SK-N-SH (cell line): ENCODE data around the gene PMEPA1. TPM values are rescaled to one million over a fixed set of nuclear protein-coding genes. Genes with fewer than 3 reads are reported as not detected.

Source experiments
- CTCF ChIA-PET: fragments of 300-600, 350-600 bp; formaldehyde crosslinking; extraction: SDS; loops from one replicate; lab custom pipeline; 2021; lab: Yijun Ruan, JAX
- POLR2A ChIA-PET: fragments of 350-600 bp; sonication (Branson Sonifier 250); formaldehyde crosslinking; extraction: SDS; loops from one replicate; lab custom pipeline; 2020; ENCODE audit warnings: antibody characterized with exemption, inconsistent platforms; lab: Yijun Ruan, JAX
- DNase-seq: peaks from one replicate; pipeline ENCODE4 v3.0.0; 2012
- H2AFZ ChIP-seq: fragments of 200-600 bp; sonication (generic); 2 replicates; pipeline ENCODE4 v1.8.1; 2016; ENCODE audit warnings: antibody characterized with exemption, mild to moderate bottlenecking, low read depth
- H3F3A ChIP-seq: fragments of 200-600 bp; sonication (generic); replicated peaks from 2 replicates; pipeline ENCODE3; 2016; ENCODE audit warnings: antibody characterized with exemption, mild to moderate bottlenecking; ENCODE audit not compliant: insufficient read depth
- H3K27ac ChIP-seq, 2 experiments: fragments of 200-500 bp in 1 of 2; fragments of 200-600 bp in 1 of 2; sonication (Bioruptor generic) in 1 of 2; sonication (generic), shearing (Covaris generic) in 1 of 2; 2 replicates each; pipeline versions ENCODE4 v1.5.1 to v1.6.1; 2014 to 2016; ENCODE audit warnings: low read depth in 2 of 2, inconsistent platforms in 1 of 2, low read length in 1 of 2, mild to moderate bottlenecking in 1 of 2, mixed read lengths in 1 of 2
- H3K27me3 ChIP-seq: fragments of 200-600 bp; sonication (generic), shearing (Covaris generic); 2 replicates; pipeline ENCODE4 v1.6.1; 2016; ENCODE audit warnings: mixed run types; ENCODE audit not compliant: insufficient read depth
- H3K36me3 ChIP-seq, 2 experiments: fragments of 200-500 bp in 1 of 2; fragments of 200-600 bp in 1 of 2; sonication (Bioruptor generic) in 1 of 2; sonication (generic) in 1 of 2; replicated peaks in 1 of 2; 2 replicates each; pipeline versions ENCODE3 to v1.5.1; 2014 to 2016; ENCODE audit warnings: low read length in 1 of 2, mild to moderate bottlenecking in 1 of 2; ENCODE audit not compliant: insufficient read depth in 2 of 2, control insufficient read depth in 1 of 2
- H3K4me1 ChIP-seq, 2 experiments: fragments of 200-500 bp in 1 of 2; fragments of 200-600 bp in 1 of 2; sonication (Bioruptor generic) in 1 of 2; sonication (generic), shearing (Covaris generic) in 1 of 2; 2 replicates each; pipeline versions ENCODE4 v1.5.1 to v1.6.1; 2014 to 2016; ENCODE audit warnings: low read depth in 1 of 2, low read length in 1 of 2, mixed run types in 1 of 2; ENCODE audit not compliant: insufficient read depth in 2 of 2, control insufficient read depth in 1 of 2
- H3K4me2 ChIP-seq: fragments of 200-600 bp; sonication (generic), shearing (Covaris generic); 2 replicates; pipeline ENCODE4 v1.6.1; 2017; ENCODE audit warnings: mixed run types
- H3K4me3 ChIP-seq, 2 experiments: fragments of 200-500 bp in 1 of 2; fragments of 200-600 bp in 1 of 2; sonication (Bioruptor generic) in 1 of 2; sonication (generic), shearing (Covaris generic) in 1 of 2; 2 replicates each; pipeline versions ENCODE4 v1.5.1 to v1.8.1; 2014 to 2016; ENCODE audit warnings: low read depth in 2 of 2, inconsistent platforms in 1 of 2, low read length in 1 of 2, mild to moderate bottlenecking in 1 of 2, mixed read lengths in 1 of 2, moderate library complexity in 1 of 2
- H3K79me2 ChIP-seq: fragments of 200-600 bp; sonication (generic); 2 replicates; pipeline ENCODE4 v1.8.1; 2017; ENCODE audit warnings: mild to moderate bottlenecking; ENCODE audit not compliant: insufficient read depth
- H3K9ac ChIP-seq: fragments of 200-600 bp; sonication (generic); 2 replicates; pipeline ENCODE4 v1.6.1; 2017; ENCODE audit warnings: mixed run types
- H3K9me2 ChIP-seq: fragments of 200-600 bp; sonication (generic); 2 replicates; pipeline ENCODE4 v1.6.1; 2017; ENCODE audit warnings: mixed run types
- H3K9me3 ChIP-seq: fragments of 200-600 bp; sonication (generic); 2 replicates; pipeline ENCODE4 v1.6.1; 2017; ENCODE audit warnings: mixed run types, mild to moderate bottlenecking, moderate library complexity
- H4K20me1 ChIP-seq: fragments of 200-600 bp; sonication (generic); 2 replicates; pipeline ENCODE4 v1.6.1; 2017; ENCODE audit warnings: mild to moderate bottlenecking, mixed run types; ENCODE audit not compliant: insufficient read depth
- ELF1 ChIP-seq: IDR thresholded peaks from 2 replicates; pipeline ENCODE4 v1.4.0; 2012
- EZH2phosphoT487 ChIP-seq: fragments of 200-600 bp; sonication (generic); IDR thresholded peaks from 2 replicates; pipeline ENCODE4 v1.6.1; 2017; ENCODE audit warnings: low read depth, mixed run types, mild to moderate bottlenecking, antibody characterized with exemption, moderate library complexity, borderline replicate concordance
- FOXM1 ChIP-seq: IDR thresholded peaks from 2 replicates; pipeline ENCODE4 v1.4.0; 2012; ENCODE audit warnings: low read depth, mild to moderate bottlenecking
- GABPA ChIP-seq: IDR thresholded peaks from 2 replicates; pipeline ENCODE4 v1.4.0; 2012; ENCODE audit warnings: low read depth, mild to moderate bottlenecking
- GATA2 ChIP-seq: sonication (generic); formaldehyde crosslinking; IDR thresholded peaks from 2 replicates; pipeline ENCODE4 v1.5.0; 2020; ENCODE audit warnings: mild to moderate bottlenecking, missing genetic modification reagents
- JUND ChIP-seq: IDR thresholded peaks from 2 replicates; pipeline ENCODE4 v1.4.0; 2012
- MEF2A ChIP-seq: IDR thresholded peaks from 2 replicates; pipeline ENCODE4 v1.4.0; 2012; ENCODE audit warnings: low read depth, borderline replicate concordance
- NFIC ChIP-seq: IDR thresholded peaks from 2 replicates; pipeline ENCODE4 v1.4.0; 2012; ENCODE audit warnings: borderline replicate concordance
- NRF1 ChIP-seq: IDR thresholded peaks from 2 replicates; pipeline ENCODE4 v1.6.1; 2012; ENCODE audit warnings: low read depth, mild to moderate bottlenecking, low read length
- TAF1 ChIP-seq: IDR thresholded peaks from 2 replicates; pipeline ENCODE4 v1.6.1; 2012; ENCODE audit warnings: low read depth, mild to moderate bottlenecking, low read length, moderate library complexity, borderline replicate concordance
- TEAD4 ChIP-seq: IDR thresholded peaks from 2 replicates; pipeline ENCODE4 v1.4.0; 2012; ENCODE audit warnings: mild to moderate bottlenecking, borderline replicate concordance; ENCODE audit not compliant: insufficient read depth
- WGBS: methylation state at CpG from one replicate; pipeline ENCODE4 v1.1.6; 2017; ENCODE audit warnings: low lambda C conversion rate; 5-methylcytosine and 5-hydroxymethylcytosine counted together
- polyA plus RNA-seq, 3 experiments: library from polyadenylated mRNA; depleted of rRNA; stranded (reverse); fragments of >200 nt; gene quantifications; 2 replicates each; pipeline ENCODE4 v1.2.3, GENCODE V29; 2012
- TF ChIP-seq, protein P1 (sequence below): fragments of 200-600 bp; sonication (generic); IDR thresholded peaks from 2 replicates; pipeline ENCODE4 v1.6.1; 2017; ENCODE audit warnings: antibody characterized with exemption, mild to moderate bottlenecking, moderate library complexity
- TF ChIP-seq, protein P2 (sequence below): IDR thresholded peaks from 2 replicates; pipeline ENCODE4 v1.6.1; 2012; ENCODE audit warnings: mild to moderate bottlenecking, low read depth, low read length, moderate library complexity

Gene PMEPA1
- polyA plus RNA-seq, 1 of the 3 experiments (the other 2 are of a cell fraction) = 7.1 TPM

DNA sequence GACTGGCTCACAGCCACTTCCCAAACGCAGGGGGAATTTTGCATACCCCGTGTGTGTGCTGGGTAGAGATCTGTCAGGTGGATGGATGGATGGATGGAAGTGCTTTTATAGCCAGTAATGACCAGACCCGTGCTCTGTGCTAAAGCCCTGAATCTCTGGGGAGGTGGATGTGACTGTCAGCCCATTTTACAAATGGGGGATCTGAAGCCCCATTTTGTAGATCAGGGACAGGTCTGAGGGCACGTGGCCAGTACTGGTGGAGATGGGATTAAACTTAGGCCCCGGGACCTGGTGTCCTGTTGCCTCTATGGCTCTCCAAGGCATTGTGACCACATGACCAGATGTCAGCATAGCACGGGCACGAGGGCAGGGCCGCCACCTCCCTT is 51.4 kb downstream of the PMEPA1 start:
- Histone ChIP-seq H3K9me2 (no peaks in the 10 kb centered on the region), H3K4me1 (peaks cover 0 to 42% of the 10 kb centered on the region in 2 experiments; a peak in 1 of 4 replicates), H3K36me3 (peaks cover 0 to 38% of the 10 kb centered on the region in 2 experiments), H2AFZ (no peak overlapping the region), H3K27ac (no peak overlapping the region; a peak in 1 of 4 replicates), H3K9ac (no peak overlapping the region), H3F3A (no peaks in the 10 kb centered on the region), H4K20me1 (peaks cover 45% of the 10 kb centered on the region), H3K4me3 (no peak overlapping the region), H3K9me3 (no peaks in the 10 kb centered on the region), H3K27me3 (no peaks in the 10 kb centered on the region), H3K79me2 (peaks cover 25% of the 10 kb centered on the region), H3K4me2 (no peak overlapping the region)
- CTCF ChIA-PET = interaction anchor here (0.8 to 1.0 kb wide), 2 partner anchors 43 to 62 kb away, joined by 3 read pairs; no protein-coding TSS in a partner anchor
- WGBS = 95% methylated on average over 6 of the region's 8 CpGs
- POLR2A ChIA-PET = no interaction called here
- DNase-seq = peak; percentile 23
- no peak for TF ChIP-seq NFIC
- no peak for TF ChIP-seq TAF1
- TF ChIP-seq, all 33 proteins: peak for 0

DNA sequence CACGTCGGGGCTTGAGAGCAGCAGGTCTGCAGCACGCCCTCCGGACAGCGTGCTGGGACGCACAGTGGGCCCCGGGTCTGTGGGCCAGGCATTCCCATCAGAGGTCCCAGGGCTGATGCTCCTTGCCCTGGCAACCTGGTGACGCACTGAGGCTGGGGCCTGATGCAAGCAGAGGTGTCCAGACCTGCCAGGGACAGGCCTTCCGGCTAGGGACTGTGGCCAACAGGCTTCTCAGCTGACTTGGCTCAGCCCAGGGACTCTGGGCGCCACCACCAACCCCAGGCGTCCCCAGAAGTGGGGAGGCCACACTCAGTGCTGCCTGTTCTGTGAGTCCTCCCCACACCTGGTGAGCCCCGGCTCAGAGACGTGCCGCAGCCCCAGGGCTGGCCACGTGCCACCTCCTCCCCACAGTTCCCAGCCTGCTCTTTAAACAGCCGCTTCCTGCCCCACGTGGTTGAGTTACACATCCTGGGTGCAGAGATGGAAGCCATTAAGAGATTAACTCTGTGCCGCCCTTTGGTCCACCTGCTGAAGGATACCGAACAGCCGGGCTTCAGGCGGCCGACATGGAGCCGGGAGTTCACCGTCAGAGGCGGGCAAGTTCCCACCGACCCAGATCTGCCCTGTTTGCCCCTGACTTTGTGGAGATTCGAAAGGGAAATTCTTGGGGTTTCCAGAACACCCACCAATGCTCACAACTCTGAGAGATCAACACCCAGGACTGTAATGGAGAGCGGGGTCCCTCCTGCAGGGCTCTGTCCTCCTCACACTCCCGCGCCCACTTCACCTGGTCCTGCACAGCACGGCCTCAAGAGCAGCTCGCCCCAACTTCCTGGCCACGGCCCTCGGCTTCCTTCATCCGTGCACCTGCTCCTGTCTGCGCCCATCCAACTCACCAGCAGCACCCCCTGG is 52.0 kb downstream of the PMEPA1 start:
- H3K27me3 ChIP-seq = no peaks in the 10 kb centered on the region
- peaks cover 0 to 43% of the 10 kb centered on the region in 2 experiments for H3K36me3 ChIP-seq
- H3K9me2 ChIP-seq = no peaks in the 10 kb centered on the region
- H4K20me1 ChIP-seq = peaks cover 39% of the 10 kb centered on the region
- no peaks in the 10 kb centered on the region for H3K9me3 ChIP-seq
- peak overlapping the region in 1 of 2 experiments; percentile 47; a peak in 1 of 4 replicates for H3K27ac ChIP-seq
- H2AFZ ChIP-seq = no peak overlapping the region
- no peak overlapping the region for H3K9ac ChIP-seq
- H3K4me1 ChIP-seq = peaks cover 0 to 36% of the 10 kb centered on the region in 2 experiments; a peak in 1 of 4 replicates
- peaks cover 18% of the 10 kb centered on the region for H3K79me2 ChIP-seq
- POLR2A ChIA-PET = no interaction called here
- H3K4me2 ChIP-seq = no peak overlapping the region
- WGBS = 96% methylated on average over 10 of the region's 36 CpGs
- TF ChIP-seq ELF1 (no peak), JUND (no peak), TEAD4 (no peak), EZH2phosphoT487 (no peak), NRF1 (no peak)
- H3F3A ChIP-seq = no peaks in the 10 kb centered on the region
- CTCF ChIA-PET = interaction anchor here (1.4 kb wide), 1 partner anchor 522 kb away, joined by 4 read pairs; no protein-coding TSS in a partner anchor
- peak; percentile 24 for DNase-seq
- H3K4me3 ChIP-seq = no peak overlapping the region

DNA sequence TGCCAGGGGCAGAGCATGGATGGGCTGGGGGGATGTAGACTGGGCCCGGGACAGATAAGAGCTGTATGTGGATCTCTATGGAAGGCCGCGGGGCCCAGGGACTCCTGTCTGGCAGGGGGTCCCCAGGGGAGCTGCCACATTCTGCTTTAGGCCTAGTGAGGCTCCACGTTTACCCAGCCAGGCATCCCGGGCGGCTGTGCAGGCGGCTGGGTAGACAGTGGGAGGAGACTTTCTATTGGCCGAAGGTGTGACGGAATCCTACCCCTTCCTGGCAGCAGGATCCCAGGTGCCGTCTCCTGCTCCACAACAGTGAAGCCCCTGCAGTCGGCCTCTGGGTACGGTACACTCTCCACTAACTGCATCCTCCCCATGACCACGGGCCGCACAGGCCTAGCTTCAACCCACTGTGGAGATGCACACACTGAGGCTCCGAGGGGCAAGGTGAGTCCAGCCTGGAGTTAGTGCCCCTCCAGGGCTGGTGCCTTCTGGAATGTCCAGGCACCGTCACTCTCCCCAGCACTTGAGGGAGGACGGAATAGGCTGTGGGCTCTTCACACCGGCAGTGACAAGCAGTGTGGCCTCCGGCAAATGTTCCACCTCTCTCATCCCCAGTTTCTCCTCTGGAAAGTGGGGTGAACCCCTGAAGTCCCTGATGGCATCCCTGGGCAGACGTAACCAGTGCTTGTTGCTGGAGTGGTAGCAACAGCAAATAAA is 52.8 kb downstream of the PMEPA1 start:
- Histone ChIP-seq H2AFZ (no peak overlapping the region), H3K27me3 (no peaks in the 10 kb centered on the region), H3K9me3 (no peaks in the 10 kb centered on the region), H3K79me2 (peaks cover 10% of the 10 kb centered on the region; the same call in 1 of the 2 replicates), H3K9ac (no peak overlapping the region), H3K4me1 (peaks cover 0 to 28% of the 10 kb centered on the region in 2 experiments; a peak in 1 of 4 replicates), H4K20me1 (peaks cover 34% of the 10 kb centered on the region), H3K4me2 (no peak overlapping the region), H3K9me2 (no peaks in the 10 kb centered on the region), H3K4me3 (no peak overlapping the region), H3K36me3 (peaks cover 3 to 50% of the 10 kb centered on the region in 2 experiments), H3F3A (no peaks in the 10 kb centered on the region), H3K27ac (peak overlapping the region in 1 of 2 experiments; percentile 16; a peak in 1 of 4 replicates)
- WGBS = 92% methylated on average over 13 of the region's 20 CpGs
- ChIA-PET POLR2A (no interaction called here), CTCF (interaction anchor here (1.0 to 1.4 kb wide), 3 partner anchors 53 to 523 kb away, joined by 4 to 6 read pairs (median 4); no protein-coding TSS in a partner anchor)
- DNase-seq = peak; percentile 17
- TF ChIP-seq GABPA = no peak
- TF ChIP-seq, protein P1, sequence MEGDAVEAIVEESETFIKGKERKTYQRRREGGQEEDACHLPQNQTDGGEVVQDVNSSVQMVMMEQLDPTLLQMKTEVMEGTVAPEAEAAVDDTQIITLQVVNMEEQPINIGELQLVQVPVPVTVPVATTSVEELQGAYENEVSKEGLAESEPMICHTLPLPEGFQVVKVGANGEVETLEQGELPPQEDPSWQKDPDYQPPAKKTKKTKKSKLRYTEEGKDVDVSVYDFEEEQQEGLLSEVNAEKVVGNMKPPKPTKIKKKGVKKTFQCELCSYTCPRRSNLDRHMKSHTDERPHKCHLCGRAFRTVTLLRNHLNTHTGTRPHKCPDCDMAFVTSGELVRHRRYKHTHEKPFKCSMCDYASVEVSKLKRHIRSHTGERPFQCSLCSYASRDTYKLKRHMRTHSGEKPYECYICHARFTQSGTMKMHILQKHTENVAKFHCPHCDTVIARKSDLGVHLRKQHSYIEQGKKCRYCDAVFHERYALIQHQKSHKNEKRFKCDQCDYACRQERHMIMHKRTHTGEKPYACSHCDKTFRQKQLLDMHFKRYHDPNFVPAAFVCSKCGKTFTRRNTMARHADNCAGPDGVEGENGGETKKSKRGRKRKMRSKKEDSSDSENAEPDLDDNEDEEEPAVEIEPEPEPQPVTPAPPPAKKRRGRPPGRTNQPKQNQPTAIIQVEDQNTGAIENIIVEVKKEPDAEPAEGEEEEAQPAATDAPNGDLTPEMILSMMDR = no peak
- no peak for TF ChIP-seq MEF2A
- no peak for TF ChIP-seq FOXM1
- TF ChIP-seq GATA2 = no peak
- TF ChIP-seq EZH2phosphoT487 = no peak
- TF ChIP-seq, protein P2, sequence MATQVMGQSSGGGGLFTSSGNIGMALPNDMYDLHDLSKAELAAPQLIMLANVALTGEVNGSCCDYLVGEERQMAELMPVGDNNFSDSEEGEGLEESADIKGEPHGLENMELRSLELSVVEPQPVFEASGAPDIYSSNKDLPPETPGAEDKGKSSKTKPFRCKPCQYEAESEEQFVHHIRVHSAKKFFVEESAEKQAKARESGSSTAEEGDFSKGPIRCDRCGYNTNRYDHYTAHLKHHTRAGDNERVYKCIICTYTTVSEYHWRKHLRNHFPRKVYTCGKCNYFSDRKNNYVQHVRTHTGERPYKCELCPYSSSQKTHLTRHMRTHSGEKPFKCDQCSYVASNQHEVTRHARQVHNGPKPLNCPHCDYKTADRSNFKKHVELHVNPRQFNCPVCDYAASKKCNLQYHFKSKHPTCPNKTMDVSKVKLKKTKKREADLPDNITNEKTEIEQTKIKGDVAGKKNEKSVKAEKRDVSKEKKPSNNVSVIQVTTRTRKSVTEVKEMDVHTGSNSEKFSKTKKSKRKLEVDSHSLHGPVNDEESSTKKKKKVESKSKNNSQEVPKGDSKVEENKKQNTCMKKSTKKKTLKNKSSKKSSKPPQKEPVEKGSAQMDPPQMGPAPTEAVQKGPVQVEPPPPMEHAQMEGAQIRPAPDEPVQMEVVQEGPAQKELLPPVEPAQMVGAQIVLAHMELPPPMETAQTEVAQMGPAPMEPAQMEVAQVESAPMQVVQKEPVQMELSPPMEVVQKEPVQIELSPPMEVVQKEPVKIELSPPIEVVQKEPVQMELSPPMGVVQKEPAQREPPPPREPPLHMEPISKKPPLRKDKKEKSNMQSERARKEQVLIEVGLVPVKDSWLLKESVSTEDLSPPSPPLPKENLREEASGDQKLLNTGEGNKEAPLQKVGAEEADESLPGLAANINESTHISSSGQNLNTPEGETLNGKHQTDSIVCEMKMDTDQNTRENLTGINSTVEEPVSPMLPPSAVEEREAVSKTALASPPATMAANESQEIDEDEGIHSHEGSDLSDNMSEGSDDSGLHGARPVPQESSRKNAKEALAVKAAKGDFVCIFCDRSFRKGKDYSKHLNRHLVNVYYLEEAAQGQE = no peak
